Frontal cortex (tissue), 4 donors: Measurements from ENCODE around the gene MAP3K9. TPM values are rescaled to one million over a fixed set of nuclear protein-coding genes. Genes with fewer than 3 reads are reported as not detected.
"Not testable (repeated sequence)": the region's sequence is repeated elsewhere in the genome, so short reads cannot be mapped to it uniquely, and the experiment has no call there.

Experiments
- DNase-seq, 2 donors: peaks; one replicate each; pipeline ENCODE4 v3.0.0; 2012; ENCODE audit warnings: low spot score in 2 of 2
- FAIRE-seq: peaks from 2 replicates; lab custom pipeline; 2012; peaks lifted over from hg19 to GRCh38; lab: Jason Lieb, UNC
- total RNA-seq: library from RNA; depleted of rRNA; stranded (reverse); fragments of >200 nt; gene quantifications from one replicate; pipeline ENCODE4 v1.2.3, GENCODE V29; 2014
- donor health status: control.
- donor health status: control.
- donor health status: control.

The MAP3K9 gene
- total RNA-seq, 1 donor from 2014 or later = 11.4 TPM

DNA sequence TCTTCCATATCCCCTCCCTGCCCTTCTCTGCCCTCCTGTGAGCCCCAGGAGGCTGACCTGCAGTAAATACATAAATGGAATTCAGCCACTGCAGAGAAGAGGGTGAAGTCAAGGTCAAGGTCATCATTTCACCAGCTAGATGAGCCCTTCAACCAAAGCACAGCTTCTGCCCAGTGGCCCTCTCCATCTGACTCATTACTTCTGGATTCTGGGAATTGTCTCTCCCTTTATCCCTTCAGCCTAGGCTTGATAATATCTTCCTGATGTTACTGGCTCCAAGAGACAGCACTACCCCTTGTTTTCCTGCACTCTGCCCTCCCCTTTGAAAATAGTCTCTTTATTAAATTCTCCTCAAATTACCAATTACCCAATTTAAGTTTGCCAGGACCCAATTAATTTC lies 103.1 kb downstream of the MAP3K9 start:
- DNase-seq = no peak
- no peak for FAIRE-seq

DNA sequence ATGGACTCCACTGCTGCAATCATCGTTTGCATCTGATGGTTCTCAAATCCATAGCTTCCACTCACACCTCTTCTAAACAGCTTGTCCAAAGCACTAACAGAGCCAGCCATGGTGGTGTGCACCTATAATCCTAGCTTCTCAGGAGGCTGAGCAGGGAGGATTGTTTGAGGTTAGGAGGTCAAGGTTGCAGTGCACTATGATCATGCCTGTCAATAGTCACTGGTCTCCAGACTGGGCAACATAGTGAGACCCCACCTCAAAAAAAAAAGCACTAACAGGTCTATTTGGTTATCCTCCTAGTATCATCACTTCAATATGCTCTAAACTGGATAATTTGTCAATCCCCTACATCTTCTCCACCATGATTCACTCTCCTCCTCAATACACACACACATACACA lies 104.4 kb downstream of the MAP3K9 start:
- DNase-seq (no peak), FAIRE-seq (no peak)

DNA sequence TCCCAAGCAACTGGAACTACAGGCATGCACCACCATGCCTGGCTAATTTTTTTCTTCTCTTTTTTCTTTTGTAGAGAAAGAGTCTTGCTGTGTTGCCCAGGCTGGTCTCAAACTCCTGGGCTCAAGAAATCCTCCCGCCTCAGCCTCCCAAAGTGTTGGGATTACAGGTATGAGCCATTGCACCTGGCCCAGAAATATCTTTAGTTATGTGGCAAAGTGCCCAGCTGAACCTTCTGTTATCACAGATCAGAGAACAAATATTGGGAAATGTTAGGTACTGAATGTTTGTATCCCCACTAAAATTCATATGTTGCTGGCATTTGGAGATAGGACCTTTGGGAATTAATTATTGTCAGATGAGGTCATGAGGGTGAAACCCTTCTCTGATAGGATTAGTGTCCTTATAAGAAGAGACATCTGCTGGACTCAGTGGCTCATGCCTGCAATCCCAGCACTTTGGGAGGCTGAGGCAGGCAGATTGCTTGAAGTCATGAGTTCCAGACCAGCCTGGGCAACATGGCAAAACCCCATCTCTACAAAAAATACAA lies 105.6 kb downstream of the MAP3K9 start:
- FAIRE-seq = not testable (repeated sequence)

DNA sequence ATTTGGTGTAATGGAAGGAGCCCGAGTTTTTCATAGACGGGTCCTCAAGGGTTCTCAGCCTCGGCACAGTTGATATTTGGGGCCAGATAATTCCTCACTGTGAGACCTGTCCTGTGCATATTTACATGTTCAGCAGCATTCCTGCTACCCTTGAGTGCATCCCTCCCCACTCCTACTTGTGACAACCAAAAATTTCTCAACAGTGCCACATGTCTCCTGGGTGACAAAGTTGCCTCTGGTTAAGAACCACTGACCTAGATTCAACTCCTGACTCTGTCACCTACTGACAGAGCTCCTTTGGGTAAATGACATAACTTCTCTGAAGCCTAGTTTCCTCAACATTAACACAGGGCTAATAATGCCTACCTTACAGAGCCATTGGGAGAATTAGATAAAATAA lies 107.2 kb downstream of the MAP3K9 start:
- DNase-seq (no peak), FAIRE-seq (no peak)

More for the DNA sequence above, 105.6 kb downstream of the MAP3K9 start:
- not testable (repeated sequence) for DNase-seq

DNA sequence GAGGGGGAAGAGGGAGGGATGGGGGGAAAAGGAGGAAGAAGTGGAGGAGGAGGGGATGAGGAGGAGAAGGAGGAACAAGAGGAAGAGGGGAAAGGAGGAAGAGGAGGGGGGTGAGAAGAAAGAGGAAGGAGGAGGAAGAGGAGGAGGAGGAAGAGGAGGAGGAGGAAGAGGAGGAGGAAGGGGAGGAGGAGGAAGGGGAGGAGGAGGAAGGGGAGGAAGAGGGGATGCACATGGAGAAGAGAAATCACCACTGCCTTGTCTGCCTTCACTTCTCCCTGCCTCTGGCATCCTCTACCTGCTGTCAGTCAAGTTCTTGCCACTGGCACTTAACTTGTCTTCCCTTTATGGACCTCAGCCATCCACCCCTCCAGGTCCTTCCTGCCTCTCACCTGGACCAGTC lies 107.7 kb downstream of the MAP3K9 start:
- FAIRE-seq = no peak
- DNase-seq = no peak

DNA sequence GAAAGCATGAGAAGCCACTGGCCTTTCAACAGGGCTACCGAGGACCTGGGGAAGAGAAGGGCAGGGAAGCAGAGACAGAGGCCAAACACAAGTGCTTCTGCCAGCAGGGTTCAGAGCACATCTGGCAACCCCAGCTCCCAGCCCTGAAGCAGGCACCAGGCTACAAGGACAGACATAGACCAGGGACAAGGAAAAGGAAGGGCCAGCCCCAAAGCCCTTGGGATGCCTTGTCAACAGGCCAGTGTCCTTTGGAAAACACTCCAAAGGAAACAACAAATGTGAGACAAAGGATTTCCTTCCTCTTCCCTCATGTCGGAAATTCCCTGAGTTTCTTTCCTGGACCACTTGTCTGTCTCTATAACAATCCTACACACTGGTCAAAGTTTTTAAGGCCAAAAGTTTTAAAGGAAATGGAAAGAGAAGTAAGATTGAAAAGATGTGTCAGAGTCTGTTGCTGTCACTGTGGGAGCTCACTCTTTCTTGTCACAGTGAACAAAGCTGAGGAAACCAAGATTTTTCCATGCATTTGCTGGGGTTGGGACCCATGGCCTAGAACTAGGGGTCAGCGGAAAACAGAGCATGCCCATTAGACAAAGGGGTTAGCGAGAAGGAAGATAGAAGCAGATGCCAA lies 108.2 kb downstream of the MAP3K9 start:
- no peak for FAIRE-seq
- DNase-seq = no peak

DNA sequence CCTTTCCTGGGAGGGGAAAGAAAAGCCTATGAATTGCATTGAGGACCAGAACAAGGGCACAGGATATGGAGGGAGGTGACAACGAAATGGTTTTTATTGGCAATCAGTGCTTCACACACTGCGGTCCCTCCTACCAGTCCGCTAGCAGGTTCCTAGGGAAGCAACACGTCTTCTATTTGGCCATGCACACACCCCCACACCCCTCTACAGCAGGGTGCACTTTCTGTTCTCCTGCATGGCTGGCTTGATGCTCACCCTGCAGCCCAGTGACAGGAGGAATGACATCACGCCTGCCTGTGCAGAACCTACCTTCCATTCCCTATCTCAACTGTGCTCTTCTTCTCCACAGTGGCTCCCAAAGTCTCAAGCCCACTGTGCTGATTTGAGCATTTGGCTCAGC lies 109.7 kb downstream of the MAP3K9 start:
- FAIRE-seq (no peak), DNase-seq (no peak)

DNA sequence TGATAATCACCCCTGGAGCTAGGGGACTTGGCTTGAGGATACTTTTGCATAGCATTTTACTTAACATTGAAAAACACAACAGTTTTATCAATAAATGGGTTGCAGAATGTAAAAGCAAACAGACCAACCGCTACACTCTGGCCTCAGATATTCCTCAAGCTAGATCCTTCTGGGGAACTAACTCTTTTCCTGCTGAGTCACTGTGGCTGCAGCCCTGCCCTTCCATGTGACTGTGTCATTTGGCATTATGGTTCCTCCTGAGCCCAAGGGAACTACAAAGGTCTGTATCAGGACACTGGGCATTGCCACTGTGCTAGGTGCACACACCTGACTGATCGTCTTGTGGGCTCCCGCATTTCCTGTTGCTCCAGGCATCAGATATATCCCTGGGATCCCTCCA lies 111.0 kb downstream of the MAP3K9 start:
- FAIRE-seq (no peak), DNase-seq (no peak)

DNA sequence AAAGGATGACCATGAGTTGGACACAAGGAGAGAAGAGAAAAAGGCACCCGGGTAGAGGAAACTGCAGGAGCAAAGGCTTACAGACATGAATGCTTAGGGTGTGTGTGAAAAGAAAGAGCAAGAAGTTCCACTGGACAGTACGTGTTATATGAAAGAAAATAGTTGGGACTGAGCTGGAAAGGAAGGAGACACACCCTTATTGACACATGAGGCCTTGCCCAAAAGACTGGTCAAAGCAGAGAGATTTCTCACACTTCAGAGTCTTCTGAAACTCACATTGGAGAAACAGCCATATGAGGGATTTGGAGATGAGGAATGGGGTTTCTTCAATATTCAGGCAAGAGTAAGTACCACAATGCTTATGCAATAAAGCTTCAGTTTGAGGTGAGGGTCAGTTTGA lies 111.6 kb downstream of the MAP3K9 start:
- no peak for FAIRE-seq
- no peak for DNase-seq

DNA sequence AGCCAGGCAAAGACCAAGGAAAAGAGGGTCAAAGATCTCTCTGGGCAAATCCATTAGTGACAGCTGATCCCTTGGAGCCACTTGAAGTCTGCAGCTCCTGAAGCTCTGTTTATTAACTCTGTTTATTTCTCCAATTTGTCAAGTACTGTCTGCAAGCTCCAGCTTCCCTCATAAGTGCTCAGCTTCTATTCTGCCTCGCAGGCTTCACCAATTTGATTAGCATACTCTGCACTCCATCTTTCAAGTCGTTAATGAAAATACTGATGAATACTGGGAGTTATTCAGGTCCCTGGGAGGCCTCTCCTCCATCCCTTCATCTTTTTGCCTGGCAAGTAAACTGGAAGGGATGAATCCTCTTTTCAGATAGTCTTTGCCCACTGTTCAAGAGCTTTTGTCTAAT lies 113.3 kb downstream of the MAP3K9 start:
- DNase-seq (no peak), FAIRE-seq (no peak)

DNA sequence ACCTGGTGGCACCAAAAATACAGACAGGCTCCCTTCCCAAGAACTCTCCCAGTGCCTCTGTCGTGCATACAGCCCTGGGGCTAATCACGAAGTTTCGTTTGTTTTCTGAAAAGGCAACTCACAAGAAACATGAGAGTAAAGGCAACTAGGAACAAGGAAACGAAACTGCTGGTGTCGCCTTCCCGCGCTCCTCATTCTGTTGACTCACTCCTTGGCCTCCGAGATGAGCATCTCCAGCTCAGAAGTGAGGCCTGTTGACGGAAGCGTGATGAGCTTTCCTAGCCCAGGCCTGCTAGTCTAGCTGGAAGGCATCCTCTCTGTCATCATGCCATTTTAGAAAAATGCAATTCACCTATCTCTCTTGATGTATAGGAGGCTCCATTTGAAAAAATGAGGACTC lies 117.1 kb downstream of the MAP3K9 start:
- DNase-seq (no peak), FAIRE-seq (no peak)

DNA sequence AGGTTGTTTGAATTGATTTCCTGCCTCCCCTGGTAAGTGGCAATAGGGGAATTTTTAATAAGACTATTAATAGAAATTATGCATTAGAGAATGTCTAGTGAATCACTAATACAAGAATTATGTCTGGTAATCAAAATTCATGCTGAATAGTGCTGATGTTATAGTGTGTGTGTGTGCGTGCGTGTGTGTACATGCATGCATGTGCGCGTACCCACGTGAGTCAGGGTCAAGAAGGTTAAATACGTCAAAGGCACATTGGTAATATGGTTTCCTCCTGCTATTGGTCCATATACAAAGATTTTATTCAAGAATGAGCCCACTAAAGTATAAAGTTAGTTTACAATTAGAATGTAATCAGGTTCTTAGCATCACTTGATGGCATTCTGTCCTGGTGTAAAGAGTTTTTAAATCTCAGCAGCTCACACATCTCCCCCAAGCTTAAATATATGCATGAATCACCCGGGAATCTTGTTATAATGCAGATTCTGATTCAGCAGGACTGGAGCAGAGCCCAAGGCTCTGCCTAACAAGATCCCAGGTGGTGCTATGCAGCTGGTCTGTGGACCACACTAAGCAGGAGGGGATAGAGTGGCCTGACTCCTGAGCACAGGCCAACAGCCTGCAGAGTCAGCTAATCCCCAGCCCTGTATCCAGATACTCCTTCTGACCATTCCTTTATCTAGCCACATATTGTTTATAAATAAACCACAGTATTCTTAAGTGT lies 123.7 kb downstream of the MAP3K9 start:
- no peak for FAIRE-seq
- DNase-seq = no peak

DNA sequence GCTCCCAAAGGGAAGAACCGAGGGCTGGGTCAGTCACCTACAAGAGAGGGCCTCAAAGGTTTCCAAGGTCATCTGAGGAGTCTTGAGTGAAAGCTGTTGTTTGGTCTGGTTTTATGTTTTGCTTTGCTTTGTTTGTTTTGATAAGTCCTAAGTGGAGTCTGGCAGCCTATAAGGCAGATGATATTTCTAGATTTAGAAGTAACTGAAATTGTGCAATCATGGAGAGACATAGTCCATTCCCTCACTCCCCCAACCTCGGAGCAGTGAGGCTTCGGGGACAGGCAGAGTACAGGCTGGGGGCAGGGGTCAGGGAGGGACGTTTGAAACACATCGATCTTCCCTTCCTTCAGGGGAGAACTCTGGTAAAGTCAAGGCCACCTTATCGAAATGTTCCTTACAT lies 125.3 kb downstream of the MAP3K9 start:
- no peak for FAIRE-seq
- no peak for DNase-seq

DNA sequence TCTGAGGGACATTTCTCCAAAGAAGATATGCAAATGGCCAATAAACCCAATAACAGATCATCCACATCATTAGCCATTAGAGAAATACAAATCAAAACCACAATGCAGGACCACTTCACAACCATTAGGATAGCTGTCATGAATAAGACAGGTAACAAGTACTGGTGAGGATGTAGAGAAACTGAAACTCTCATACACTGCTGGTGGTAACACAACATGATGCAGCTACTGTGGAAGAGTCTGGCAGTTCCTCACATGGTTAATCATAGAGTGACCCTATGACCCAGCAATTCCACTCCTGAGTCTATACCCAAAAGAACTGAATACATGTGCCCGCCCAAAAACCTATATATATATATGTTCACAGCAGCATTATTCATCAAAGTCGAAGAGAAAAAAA lies 128.6 kb downstream of the MAP3K9 start:
- no peak for FAIRE-seq

DNA sequence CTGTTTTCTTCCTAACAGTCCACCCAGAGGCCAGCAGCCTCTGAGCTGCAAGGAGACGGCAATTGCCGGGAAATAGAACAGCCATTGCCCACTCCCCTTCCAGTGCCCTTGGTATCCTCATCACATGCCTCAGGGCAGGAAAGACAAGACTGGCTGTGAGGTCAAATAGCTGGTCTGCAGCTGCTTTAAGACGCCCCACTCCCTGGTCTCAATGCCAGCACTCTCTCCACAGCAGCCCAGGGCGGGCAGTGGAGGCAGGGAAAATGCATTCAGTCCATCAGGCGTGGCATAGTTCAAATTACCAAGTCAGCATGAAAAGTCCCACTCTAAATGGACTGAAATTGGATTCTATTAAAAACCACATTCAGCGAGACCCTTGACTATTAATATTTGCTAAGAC lies 132.0 kb downstream of the MAP3K9 start:
- DNase-seq = no peak
- FAIRE-seq = no peak

More for the DNA sequence above, 128.6 kb downstream of the MAP3K9 start:
- DNase-seq = no peak

Other genes starting within 250 kb of the MAP3K9 start
- 49.7 TPM for gene MED6, start 208.9 kb downstream of the MAP3K9 start, total RNA-seq
- 14.7 TPM for gene TTC9, start 167.6 kb downstream of the MAP3K9 start, total RNA-seq
- 155 TPM for gene PCNX1, start 97.9 kb upstream of the MAP3K9 start, total RNA-seq